ENCODE measurements around the gene SP2. TPM values are rescaled to one million over a fixed set of nuclear protein-coding genes. Genes with fewer than 3 reads are reported as not detected.

Gene SP2
- total RNA-seq, 1 donor from 2014 or later: 11.3 TPM

- H3K9me3 ChIP-seq: no peaks in the 10 kb centered on the region
- H3K27ac ChIP-seq: peak overlapping the region; percentile 99
- H3K4me3 ChIP-seq: peak overlapping the region; percentile 66 to 81
- H3K4me1 ChIP-seq: peaks cover 31% of the 10 kb centered on the region
- TF ChIP-seq POLR2AphosphoS5 (IDR thresholded peaks at IDR 0.05; ENCODE audit: insufficient read depth in 1 of 2, low read depth in 1 of 2) (no peak), POLR2A (IDR thresholded peaks at IDR 0.05) (no peak), CTCF (IDR thresholded peaks at IDR 0.05) (no peak)
- H3K27me3 ChIP-seq: no peaks in the 10 kb centered on the region
- intact Hi-C loops (cut with DNase I): loop anchor here (10.0 kb wide), 1 partner anchor 48 kb away; the partner anchor contains the start of gene PNPO
- peaks cover 0 to 3% of the 10 kb centered on the region in 2 donors for H3K36me3 ChIP-seq
- peak in 1 of 2 donors; percentile 89 for DNase-seq (ENCODE audit: extremely low spot score in 2 of 2)
Observed at GRCh38 chr17:47896672-47897490, 845 bp downstream of the SP2 start.

GRCh38 chr17:47897561-47897960, 1.5 kb downstream of the SP2 start:
- no peaks in the 10 kb centered on the region for H3K9me3 ChIP-seq
- no peak for DNase-seq (ENCODE audit: extremely low spot score in 2 of 2)
- no peak overlapping the region for H3K27ac ChIP-seq
- H3K4me3 ChIP-seq: peak overlapping the region in 1 of 2 donors; percentile 81
- no peaks in the 10 kb centered on the region for H3K27me3 ChIP-seq
- TF ChIP-seq POLR2A (IDR thresholded peaks at IDR 0.05): no peak
- no peak for TF ChIP-seq POLR2AphosphoS5 (IDR thresholded peaks at IDR 0.05; ENCODE audit: insufficient read depth in 1 of 2, low read depth in 1 of 2)
- no peak for TF ChIP-seq CTCF (IDR thresholded peaks at IDR 0.05)
- peaks cover 0 to 3% of the 10 kb centered on the region in 2 donors for H3K36me3 ChIP-seq
- H3K4me1 ChIP-seq: peaks cover 31% of the 10 kb centered on the region
- intact Hi-C loops (cut with DNase I): loop anchor here (10.0 kb wide), 1 partner anchor 47 kb away; the partner anchor contains the start of gene PNPO

GRCh38 chr17:47898241-47898640, 2.2 kb downstream of the SP2 start:
- intact Hi-C loops (cut with DNase I): loop anchor here (10.0 kb wide), 1 partner anchor 47 kb away; the partner anchor contains the start of gene PNPO
- Histone ChIP-seq H3K4me1 (peaks cover 31% of the 10 kb centered on the region), H3K27ac (no peak overlapping the region), H3K9me3 (no peaks in the 10 kb centered on the region), H3K4me3 (no peak overlapping the region), H3K36me3 (peaks cover 0 to 3% of the 10 kb centered on the region in 2 donors), H3K27me3 (no peaks in the 10 kb centered on the region)
- TF ChIP-seq POLR2AphosphoS5 (IDR thresholded peaks at IDR 0.05; ENCODE audit: insufficient read depth in 1 of 2, low read depth in 1 of 2) (no peak), CTCF (IDR thresholded peaks at IDR 0.05) (no peak), POLR2A (IDR thresholded peaks at IDR 0.05) (no peak)
- DNase-seq (ENCODE audit: extremely low spot score in 2 of 2): no peak

- intact Hi-C loops (cut with DNase I): loop anchor here (10.0 kb wide), 1 partner anchor 45 kb away; the partner anchor contains the start of gene PNPO
- H3K27ac ChIP-seq: peak overlapping the region; percentile 24
Observed at GRCh38 chr17:47899643-47900042, 3.6 kb downstream of the SP2 start.

More at GRCh38 chr17:47899643-47900042, 3.6 kb downstream of the SP2 start:
- H3K9me3 ChIP-seq: no peaks in the 10 kb centered on the region
- TF ChIP-seq POLR2A (IDR thresholded peaks at IDR 0.05): no peak
- no peak for TF ChIP-seq CTCF (IDR thresholded peaks at IDR 0.05)
- no peak for TF ChIP-seq POLR2AphosphoS5 (IDR thresholded peaks at IDR 0.05; ENCODE audit: insufficient read depth in 1 of 2, low read depth in 1 of 2)
- peaks cover 31% of the 10 kb centered on the region for H3K4me1 ChIP-seq
- H3K27me3 ChIP-seq: no peaks in the 10 kb centered on the region
- no peak overlapping the region for H3K4me3 ChIP-seq
- DNase-seq (ENCODE audit: extremely low spot score in 2 of 2): no peak
- peaks cover 0 to 3% of the 10 kb centered on the region in 2 donors for H3K36me3 ChIP-seq
